ENCODE results near the gene MROH8. TPM values are rescaled to one million over a fixed set of nuclear protein-coding genes. Genes with fewer than 3 reads are reported as not detected.

MROH8 gene
- total RNA-seq, 4 donors from 2014 or later = 4.4 to 14.1 (median 6.2) TPM

DNA sequence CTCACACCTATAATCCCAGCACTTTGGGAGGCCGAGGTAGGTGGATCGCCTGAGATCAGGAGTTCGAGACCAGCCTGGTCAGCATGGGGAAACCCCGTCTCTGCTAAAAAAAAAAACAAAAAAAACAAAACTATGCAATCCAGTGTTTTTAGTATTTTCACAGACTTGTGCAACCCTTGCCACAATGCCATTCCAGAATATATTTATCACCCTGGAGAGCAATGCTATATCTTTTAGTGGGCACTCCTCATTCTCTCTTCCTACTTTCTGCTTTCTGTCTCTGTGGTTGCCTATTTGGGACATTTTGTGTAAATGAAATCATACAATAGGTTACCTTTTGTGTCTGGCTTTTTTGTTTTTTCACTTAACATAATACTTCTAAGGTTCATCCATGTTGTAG, 39.1 kb upstream of the MROH8 start:
- H3K4me3 ChIP-seq = no peak overlapping the region
- no peak for DNase-seq
- H3K36me3 ChIP-seq = no peaks in the 10 kb centered on the region
- H3K4me1 ChIP-seq = no peaks in the 10 kb centered on the region
- intact Hi-C loops (cut with DNase I; ENCODE audit: low total_unique reads) = no loop called here
- H3K27ac ChIP-seq = no peak overlapping the region
- no peaks in the 10 kb centered on the region for H3K9me3 ChIP-seq
- TF ChIP-seq, protein P1, sequence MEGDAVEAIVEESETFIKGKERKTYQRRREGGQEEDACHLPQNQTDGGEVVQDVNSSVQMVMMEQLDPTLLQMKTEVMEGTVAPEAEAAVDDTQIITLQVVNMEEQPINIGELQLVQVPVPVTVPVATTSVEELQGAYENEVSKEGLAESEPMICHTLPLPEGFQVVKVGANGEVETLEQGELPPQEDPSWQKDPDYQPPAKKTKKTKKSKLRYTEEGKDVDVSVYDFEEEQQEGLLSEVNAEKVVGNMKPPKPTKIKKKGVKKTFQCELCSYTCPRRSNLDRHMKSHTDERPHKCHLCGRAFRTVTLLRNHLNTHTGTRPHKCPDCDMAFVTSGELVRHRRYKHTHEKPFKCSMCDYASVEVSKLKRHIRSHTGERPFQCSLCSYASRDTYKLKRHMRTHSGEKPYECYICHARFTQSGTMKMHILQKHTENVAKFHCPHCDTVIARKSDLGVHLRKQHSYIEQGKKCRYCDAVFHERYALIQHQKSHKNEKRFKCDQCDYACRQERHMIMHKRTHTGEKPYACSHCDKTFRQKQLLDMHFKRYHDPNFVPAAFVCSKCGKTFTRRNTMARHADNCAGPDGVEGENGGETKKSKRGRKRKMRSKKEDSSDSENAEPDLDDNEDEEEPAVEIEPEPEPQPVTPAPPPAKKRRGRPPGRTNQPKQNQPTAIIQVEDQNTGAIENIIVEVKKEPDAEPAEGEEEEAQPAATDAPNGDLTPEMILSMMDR (IDR thresholded peaks at IDR 0.05) = no peak
- TF ChIP-seq POLR2A (IDR thresholded peaks at IDR 0.05) = no peak
- H3K27me3 ChIP-seq = no peaks in the 10 kb centered on the region

DNA sequence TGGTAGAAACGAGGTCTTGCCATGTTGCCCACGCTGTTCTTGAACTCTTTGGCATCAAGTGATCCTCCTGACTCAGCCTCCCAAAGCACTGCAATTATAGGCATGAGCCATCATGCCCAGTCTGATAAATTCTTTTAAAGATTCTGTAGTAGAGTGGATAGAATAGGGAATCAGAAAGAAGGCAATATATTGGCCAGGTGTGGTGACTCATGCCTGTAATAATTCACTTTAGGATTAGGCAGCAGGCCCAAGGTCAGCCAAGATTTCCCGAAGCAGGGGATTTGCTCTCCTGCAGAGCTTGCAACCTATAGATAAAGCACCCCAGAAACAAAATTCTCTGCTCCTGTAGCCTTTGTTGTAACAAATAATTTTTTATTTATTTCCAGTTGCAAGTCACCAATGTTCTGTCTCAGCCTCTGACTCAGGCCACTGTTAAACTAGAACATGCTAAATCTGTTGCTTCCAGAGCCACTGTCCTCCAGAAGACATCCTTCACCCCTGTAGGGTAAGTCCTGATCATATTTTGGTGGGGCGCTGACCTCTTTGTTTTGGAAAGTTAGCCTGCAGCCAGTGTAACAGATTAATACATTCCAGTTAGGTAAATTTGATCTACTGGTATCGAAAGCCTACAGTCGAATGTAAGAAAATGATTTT, 30.4 kb upstream of the MROH8 start:
- Histone ChIP-seq H3K27me3 (no peaks in the 10 kb centered on the region), H3K36me3 (no peaks in the 10 kb centered on the region), H3K4me1 (no peaks in the 10 kb centered on the region), H3K4me3 (no peak overlapping the region), H3K27ac (no peak overlapping the region), H3K9me3 (no peaks in the 10 kb centered on the region)
- intact Hi-C loops (cut with DNase I; ENCODE audit: low total_unique reads) = no loop called here
- no peak for DNase-seq
- no peak for TF ChIP-seq POLR2A (IDR thresholded peaks at IDR 0.05)
- TF ChIP-seq, protein P1 (IDR thresholded peaks at IDR 0.05) = no peak

- Histone ChIP-seq H3K9me3 (no peaks in the 10 kb centered on the region), H3K4me3 (no peak overlapping the region), H3K36me3 (no peaks in the 10 kb centered on the region), H3K27me3 (no peaks in the 10 kb centered on the region), H3K4me1 (no peaks in the 10 kb centered on the region), H3K27ac (no peak overlapping the region)
- TF ChIP-seq, protein P1 (IDR thresholded peaks at IDR 0.05) = no peak
- no peak for TF ChIP-seq POLR2A (IDR thresholded peaks at IDR 0.05)
- intact Hi-C loops (cut with DNase I; ENCODE audit: low total_unique reads) = no loop called here
- no peak for DNase-seq
Observed at GRCh38 chr20:37209193-37209592, 29.8 kb upstream of the MROH8 start.

- no peak for TF ChIP-seq POLR2A (IDR thresholded peaks at IDR 0.05)
- TF ChIP-seq, protein P1 (IDR thresholded peaks at IDR 0.05) = no peak
- Histone ChIP-seq H3K27ac (no peak overlapping the region), H3K9me3 (no peaks in the 10 kb centered on the region), H3K36me3 (no peaks in the 10 kb centered on the region), H3K4me1 (no peaks in the 10 kb centered on the region), H3K4me3 (no peak overlapping the region), H3K27me3 (no peaks in the 10 kb centered on the region)
- DNase-seq = no peak
- intact Hi-C loops (cut with DNase I; ENCODE audit: low total_unique reads) = no loop called here
Observed at GRCh38 chr20:37207171-37207570, 27.8 kb upstream of the MROH8 start.

- DNase-seq = no peak
- Histone ChIP-seq H3K27me3 (no peaks in the 10 kb centered on the region), H3K4me1 (no peaks in the 10 kb centered on the region), H3K27ac (no peak overlapping the region), H3K4me3 (no peak overlapping the region), H3K9me3 (no peaks in the 10 kb centered on the region), H3K36me3 (no peaks in the 10 kb centered on the region)
- intact Hi-C loops (cut with DNase I; ENCODE audit: low total_unique reads) = no loop called here
- TF ChIP-seq, protein P1 (IDR thresholded peaks at IDR 0.05) = no peak
- TF ChIP-seq POLR2A (IDR thresholded peaks at IDR 0.05) = no peak
Observed at GRCh38 chr20:37205794-37206193, 26.4 kb upstream of the MROH8 start.

All from uterus (tissue), 4 donors.